Astrocyte (in vitro differentiated cells and primary cell): ENCODE measurements around the gene SGIP1.
"Not testable (repeated sequence)": the region's sequence is repeated elsewhere in the genome, so short reads cannot be mapped to it uniquely, and the experiment has no call there.

Experiments used
- CTCF ChIP-seq: IDR thresholded peaks from 2 replicates; pipeline ENCODE4 v1.5.1; 2011; ENCODE audit warnings: low read depth, mild to moderate bottlenecking, inconsistent platforms, low read length, moderate library complexity; ENCODE audit not compliant: insufficient read depth
- EZH2 ChIP-seq: IDR thresholded peaks from 2 replicates; pipeline ENCODE4 v1.6.1; 2012; ENCODE audit warnings: mild to moderate bottlenecking, low read length, inconsistent platforms; ENCODE audit not compliant: insufficient read depth

- TF ChIP-seq CTCF, EZH2: not testable (repeated sequence)
These were observed 261.9 kb downstream of the SGIP1 start for GRCh38 chr1:66795839-66796238.
